Endothelial cell of hepatic sinusoid (primary cell): ENCODE results near the gene JOSD1.
"Not testable (repeated sequence)": the region's sequence is repeated elsewhere in the genome, so short reads cannot be mapped to it uniquely, and the experiment has no call there.

Source experiments
- in situ Hi-C: cut with HindIII; loops from 2 replicates; pipeline ENCODE4 v1.10.0; 2017; ENCODE audit warnings: low sequenced_read_pairs

JOSD1 gene

GRCh38 chr22:38694940-38695339, 5.8 kb downstream of the JOSD1 start:
- in situ Hi-C loops = no loop called here

DNA sequence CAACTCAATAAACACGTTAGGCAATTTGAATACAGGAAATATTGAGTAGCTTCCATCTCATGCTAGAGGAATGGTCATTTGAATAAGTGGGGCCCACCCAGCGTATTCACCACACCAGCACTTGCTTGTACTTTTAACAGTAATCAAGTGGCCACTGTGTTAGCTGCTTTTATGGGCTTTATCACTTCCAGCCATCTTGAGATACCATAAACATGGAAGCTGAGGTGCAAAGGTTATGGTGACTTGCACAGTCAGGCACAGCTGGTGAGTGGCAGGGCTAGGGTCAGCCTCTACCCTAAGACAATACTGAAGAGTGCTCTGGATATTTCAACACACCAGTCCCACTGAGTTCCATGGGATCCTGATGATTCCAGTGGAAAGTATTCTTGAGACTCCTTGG, 6.7 kb downstream of the JOSD1 start:
- in situ Hi-C loops = no loop called here

GRCh38 chr22:38689651-38690050, 11.1 kb downstream of the JOSD1 start:
- in situ Hi-C loops = loop anchor here (5.0 kb wide), 1 partner anchor 42 kb away; no protein-coding TSS in a partner anchor

DNA sequence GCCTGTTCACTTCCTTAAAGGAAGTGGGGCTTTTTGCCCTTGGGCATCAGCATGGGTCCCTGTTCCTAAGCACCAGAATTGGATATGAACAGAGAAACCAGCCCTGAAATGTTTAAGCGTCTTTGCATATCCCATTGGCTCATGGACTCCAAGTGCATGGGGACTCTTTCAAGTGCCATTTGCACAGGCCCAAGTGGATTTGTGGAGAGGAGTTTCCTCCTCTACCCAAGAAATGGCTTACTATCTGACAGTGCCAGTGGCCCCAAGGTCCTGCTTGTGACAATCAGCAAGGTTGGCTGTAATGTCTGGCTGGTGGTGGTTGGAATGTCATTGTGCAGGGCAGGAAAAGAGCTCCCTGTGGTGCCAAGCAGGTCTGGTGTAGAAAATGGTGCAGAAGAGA, 15.0 kb downstream of the JOSD1 start:
- in situ Hi-C loops = loop anchor here (5.0 kb wide), 1 partner anchor 38 kb away; no protein-coding TSS in a partner anchor

DNA sequence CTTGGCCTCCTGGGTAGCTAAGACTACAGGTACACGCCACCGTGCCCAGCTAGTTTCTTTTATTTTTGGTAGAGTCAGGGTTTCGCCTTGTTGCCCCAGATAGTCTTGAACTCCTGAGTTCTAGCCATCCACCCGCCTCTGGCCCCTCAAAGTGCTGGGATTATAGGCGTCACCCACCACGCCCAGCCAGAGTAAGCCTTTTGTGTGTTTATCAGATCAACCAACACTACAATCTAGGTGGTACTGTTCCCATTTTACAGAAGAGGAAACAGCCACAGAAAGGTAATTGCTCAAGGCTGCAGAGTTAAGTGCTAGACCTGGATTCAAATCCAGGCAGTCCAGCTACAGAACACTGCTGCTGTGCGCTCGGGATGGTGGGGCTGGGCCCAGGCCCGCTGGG, 15.8 kb downstream of the JOSD1 start:
- in situ Hi-C loops = loop anchor here (5.0 kb wide), 1 partner anchor 38 kb away; no protein-coding TSS in a partner anchor

GRCh38 chr22:38681582-38682335, 19.0 kb downstream of the JOSD1 start, which contains the start of gene TOMM22:
Gene TOMM22, plus strand, starts transcription at chr22:38681957. Its CDS starts 22 bp downstream, at chr22:38681979.
- in situ Hi-C loops = no loop called here

- in situ Hi-C loops = no loop called here
Measured at GRCh38 chr22:38675833-38676232, 24.9 kb downstream of the JOSD1 start.

- in situ Hi-C loops = no loop called here
Measured at GRCh38 chr22:38674888-38675287, 25.9 kb downstream of the JOSD1 start.

DNA sequence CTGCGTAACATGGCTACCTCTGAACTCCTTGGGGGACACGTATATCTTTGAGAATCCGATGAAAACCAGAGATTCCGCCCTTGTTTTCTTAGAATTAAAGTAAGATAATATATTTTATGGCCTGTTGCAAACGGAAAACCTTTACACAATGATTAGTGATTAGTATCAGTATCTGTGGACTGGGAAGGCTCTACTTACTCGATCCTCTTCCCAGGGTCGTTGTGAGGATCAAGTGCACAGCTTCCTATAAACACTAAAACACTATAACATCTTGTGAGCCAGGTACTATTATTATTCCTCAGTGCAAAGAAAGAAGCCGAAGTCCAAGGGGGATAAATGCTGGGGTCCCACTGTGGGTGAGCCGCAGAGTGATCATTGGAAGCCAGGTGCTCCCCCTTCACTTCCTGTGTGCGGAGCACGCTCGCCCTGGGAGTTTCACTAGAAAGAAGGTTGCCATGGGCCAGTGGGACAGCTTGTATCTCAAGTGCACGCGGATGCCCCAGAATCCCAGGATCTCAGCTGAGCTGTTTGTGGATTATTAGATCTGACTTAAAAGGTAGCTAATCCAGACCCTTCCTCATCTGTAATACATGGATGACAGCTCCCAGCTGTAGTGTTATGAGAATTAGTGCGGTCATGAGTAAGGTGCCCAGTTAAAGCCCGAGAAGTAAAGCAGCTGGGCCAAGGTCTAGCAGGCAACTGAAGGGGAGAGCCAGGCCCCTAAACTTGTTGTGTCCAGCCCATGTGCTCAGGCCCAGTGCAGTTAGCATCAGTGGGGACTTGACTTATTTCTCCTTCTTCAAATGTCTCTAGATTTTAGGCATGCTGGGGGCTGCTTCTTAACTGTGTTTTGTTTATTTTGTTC, 43.5 kb downstream of the JOSD1 start:
- in situ Hi-C loops = no loop called here

- in situ Hi-C loops = no loop called here
Measured at GRCh38 chr22:38656256-38657044, 44.3 kb downstream of the JOSD1 start, which contains the start of the genes CBY1 and FAM227A. Gene CBY1, plus strand, starts transcription at chr22:38656638. Its CDS starts 11,417 bp downstream, at chr22:38668055. Gene FAM227A, minus strand, starts transcription at chr22:38656392. Its CDS starts 6,224 bp downstream, at chr22:38650168.

GRCh38 chr22:38655519-38656255, 45.1 kb downstream of the JOSD1 start:
- in situ Hi-C loops = no loop called here

DNA sequence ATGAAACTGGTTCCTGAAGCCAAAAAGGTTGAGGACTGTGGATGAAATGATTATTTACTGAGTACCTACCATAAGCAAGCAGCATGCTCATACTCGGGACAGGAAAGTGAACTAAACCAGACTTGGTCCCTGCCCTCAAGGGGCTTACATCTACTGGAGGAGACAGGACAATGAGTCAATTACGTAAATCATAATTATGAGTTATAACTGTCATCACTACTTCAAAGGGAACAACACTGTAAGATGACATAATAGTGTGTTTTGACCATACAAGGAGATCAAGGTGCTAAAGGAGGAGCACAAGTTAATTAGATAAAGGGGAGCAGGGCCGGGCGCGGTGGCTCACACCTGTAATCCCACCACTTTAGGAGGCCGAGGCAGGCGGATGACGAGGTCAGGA, 47.0 kb downstream of the JOSD1 start:
- in situ Hi-C loops = loop anchor here (5.0 kb wide), 2 partner anchors 46 to 96 kb away; no protein-coding TSS in a partner anchor

- in situ Hi-C loops = loop anchor here (5.0 kb wide), 2 partner anchors 46 to 96 kb away; no protein-coding TSS in a partner anchor
Measured at GRCh38 chr22:38652859-38653258, 47.9 kb downstream of the JOSD1 start.

DNA sequence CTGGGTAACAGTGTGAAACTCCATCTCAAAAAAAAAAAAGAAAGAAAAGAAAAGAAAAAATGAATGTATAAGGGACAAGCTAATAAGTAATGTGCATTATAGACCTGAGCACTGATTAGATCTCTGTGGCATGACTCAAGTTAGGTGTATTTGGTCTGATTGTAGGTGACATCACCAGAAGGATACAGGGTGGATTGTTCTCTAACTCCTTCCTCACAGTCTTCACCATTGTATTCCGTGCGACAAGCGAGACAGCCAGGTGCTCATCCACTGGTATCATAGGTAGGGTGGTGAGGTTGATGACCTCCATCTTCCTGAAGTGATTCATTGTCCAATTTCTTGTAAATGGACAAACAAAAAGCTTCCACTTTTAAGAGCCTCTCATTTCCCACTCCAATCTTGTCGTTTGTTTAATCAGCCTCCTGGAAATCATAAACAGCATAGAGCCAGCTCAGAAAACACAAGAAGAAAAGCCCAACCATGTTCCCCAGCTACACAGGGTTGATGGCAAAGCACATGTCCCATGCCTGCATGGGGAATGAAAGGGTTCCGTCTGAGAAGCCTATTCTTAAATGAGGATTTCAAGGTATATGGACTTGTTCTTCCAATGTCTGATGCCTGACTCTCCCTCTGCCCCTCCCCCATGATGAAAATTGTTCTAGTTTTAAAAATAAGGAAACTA, 50.8 kb downstream of the JOSD1 start:
- in situ Hi-C loops = loop anchor here (5.0 kb wide), 3 partner anchors 37 to 93 kb away; no protein-coding TSS in a partner anchor

- in situ Hi-C loops = loop anchor here (5.0 kb wide), 1 partner anchor 42 kb away; no protein-coding TSS in a partner anchor
Measured at GRCh38 chr22:38645430-38645829, 55.3 kb downstream of the JOSD1 start.

- in situ Hi-C loops = not testable (repeated sequence)
Measured at GRCh38 chr22:38644245-38644644, 56.5 kb downstream of the JOSD1 start.

GRCh38 chr22:38641476-38642040, 59.2 kb downstream of the JOSD1 start:
- in situ Hi-C loops = no loop called here

- in situ Hi-C loops = no loop called here
Measured at GRCh38 chr22:38638728-38639127, 62.0 kb downstream of the JOSD1 start.

GRCh38 chr22:38638216-38638615, 62.5 kb downstream of the JOSD1 start:
- in situ Hi-C loops = no loop called here
